Retina (tissue), 1 donor: Measurements from ENCODE around the gene PTGFRN.
"Not testable (repeated sequence)": the region's sequence is repeated elsewhere in the genome, so short reads cannot be mapped to it uniquely, and the experiment has no call there.

Experiments used
- DNase-seq: peaks from one replicate; pipeline ENCODE4 v3.0.0-alpha.2; 2016

Gene PTGFRN

DNA sequence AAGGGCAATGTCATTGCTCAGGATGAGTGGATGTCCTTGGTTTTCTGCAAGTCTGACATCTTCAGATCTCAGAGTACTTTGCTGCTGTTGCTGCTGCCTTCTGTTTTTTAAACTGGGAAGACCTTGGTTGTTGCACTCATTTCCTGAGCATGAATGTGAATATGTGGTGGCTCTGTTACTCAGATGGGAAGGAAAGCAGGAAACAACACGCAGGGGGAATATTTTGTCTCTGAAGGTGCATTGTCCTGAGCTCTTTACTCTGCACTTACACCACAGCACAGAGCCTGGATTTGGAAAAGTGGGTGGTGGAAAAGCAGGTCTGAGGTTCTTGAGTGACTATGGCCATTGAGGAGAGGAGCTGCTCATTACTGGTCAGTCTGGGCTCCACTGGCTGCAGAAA lies 36.3 kb downstream of the PTGFRN start:
- no peak for DNase-seq

DNA sequence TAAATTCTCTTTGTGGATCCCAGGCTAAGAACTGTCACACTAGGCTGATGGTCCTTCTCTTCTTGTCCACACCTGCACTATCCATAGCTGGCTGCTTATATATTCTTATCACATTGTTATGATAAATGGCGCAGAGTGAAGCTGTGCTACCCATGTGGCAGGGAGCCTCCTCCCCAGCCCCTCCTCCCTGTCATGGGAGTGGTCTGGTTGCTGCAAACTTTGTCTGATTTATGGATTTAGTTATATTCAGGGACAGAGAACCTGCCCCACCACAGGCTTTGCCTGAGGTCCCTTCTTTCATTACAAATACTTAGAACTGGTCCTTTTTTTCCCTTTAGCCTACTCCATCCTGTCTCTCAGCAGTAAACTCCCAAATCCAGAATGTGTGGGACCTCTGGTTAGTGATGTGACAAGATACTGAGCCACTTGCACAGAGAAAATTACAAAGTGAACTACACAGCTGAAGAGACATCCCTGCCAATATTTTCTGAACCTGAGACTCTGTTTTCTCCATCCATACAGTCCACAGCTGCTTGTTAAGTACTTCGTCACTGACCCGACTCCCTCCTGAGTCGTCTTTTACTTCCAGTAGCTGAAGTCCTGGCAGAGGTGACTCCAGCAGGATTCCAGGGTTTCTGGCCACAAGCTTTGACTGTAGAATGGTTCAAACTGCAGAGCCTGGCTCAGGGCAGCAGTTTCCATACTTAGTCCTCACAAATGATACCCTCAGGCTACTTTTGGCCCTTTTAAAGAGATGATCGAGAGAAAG lies 37.6 kb downstream of the PTGFRN start:
- DNase-seq: no peak

DNA sequence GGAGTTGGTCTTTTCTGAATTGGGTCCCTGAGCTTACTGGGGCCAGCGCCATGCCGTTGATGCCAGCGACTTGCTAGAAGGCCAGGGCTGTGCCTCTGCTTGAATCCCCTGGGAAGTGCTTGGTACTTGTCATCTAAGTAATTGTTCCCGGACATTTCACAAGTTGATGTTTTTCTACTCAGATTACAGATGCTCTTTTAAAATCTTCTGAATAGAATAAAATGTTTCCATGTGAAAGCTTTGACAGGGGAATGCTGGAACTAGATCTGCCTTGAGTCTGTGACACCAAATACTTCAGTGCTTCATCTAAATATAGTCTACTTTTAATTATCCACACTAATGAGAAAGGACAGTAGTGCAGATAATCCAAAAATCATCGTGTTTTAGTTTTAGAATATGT lies 38.3 kb downstream of the PTGFRN start:
- DNase-seq: no peak

DNA sequence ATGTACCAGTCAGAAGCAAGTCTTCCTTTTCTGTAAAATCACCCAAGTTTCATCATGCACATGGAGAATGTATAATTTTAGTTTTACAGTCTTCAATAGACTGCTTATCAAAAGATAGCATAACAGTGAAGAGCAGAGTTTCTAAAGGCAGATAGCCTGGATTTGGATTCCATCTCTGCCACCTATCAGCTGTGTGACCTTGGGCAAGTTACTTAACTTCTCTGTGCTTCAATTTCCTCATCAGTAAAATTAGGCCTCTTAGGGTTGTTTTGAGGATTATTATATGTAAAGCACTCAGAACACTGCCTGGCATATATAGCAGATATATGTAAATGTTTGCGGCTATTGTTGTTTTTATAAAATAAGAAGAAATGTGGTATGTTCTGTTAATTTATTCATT lies 38.9 kb downstream of the PTGFRN start:
- no peak for DNase-seq

DNA sequence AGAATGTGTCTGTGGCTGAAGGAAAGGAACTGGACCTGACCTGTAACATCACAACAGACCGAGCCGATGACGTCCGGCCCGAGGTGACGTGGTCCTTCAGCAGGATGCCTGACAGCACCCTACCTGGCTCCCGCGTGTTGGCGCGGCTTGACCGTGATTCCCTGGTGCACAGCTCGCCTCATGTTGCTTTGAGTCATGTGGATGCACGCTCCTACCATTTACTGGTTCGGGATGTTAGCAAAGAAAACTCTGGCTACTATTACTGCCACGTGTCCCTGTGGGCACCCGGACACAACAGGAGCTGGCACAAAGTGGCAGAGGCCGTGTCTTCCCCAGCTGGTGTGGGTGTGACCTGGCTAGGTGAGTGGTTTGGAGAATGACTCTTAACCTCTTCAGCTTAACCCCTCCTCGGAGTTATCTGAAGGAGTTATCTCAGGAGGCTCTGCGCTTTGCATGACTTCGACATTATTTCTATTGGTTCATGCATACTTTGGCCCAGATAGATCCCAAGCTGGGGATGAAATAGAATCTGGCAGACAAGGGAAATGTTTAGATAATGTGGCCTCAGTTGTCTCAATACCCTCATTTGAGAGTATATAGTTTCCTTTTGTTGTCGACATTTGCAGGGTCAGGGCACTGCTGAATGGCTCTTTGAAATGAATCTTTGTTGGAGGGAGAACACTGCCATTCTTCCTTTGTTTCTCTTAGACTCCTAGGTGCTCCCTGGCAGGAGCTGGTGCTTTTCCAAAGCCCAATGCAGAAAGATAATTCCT lies 39.7 kb downstream of the PTGFRN start:
- no peak for DNase-seq

DNA sequence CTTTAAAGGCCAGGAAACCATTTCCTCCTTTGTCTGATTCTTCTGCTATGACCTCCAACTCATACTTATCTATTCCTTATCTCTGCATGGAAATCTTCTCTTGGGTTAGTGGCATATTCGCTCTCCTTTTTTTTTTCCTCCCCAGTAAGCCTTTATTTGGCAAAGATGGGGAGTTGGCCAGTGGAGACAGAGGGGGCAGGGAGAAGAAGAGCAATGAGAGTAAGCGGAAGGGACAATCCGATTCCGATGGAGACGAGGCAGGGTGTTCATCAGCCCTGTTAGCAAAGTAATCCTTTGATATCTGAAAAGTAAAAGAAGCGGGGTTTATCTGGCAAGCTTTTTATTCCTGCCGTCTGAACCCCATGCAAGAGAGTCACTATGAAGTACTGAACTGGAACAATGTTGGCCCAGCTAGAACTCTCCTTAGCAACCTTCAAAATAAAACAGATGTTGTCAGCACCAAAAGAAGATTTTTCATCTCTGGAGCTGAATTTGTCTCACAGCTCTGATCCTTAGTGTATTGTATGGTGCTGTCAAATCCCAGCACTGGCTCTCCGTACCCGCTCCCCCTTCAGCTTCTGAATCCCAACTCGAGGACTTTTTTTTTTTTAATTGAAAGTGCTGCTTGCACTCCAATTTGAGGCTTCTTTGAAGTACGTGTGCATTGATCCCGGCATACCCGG lies 40.9 kb downstream of the PTGFRN start:
- peak; percentile 20 for DNase-seq

DNA sequence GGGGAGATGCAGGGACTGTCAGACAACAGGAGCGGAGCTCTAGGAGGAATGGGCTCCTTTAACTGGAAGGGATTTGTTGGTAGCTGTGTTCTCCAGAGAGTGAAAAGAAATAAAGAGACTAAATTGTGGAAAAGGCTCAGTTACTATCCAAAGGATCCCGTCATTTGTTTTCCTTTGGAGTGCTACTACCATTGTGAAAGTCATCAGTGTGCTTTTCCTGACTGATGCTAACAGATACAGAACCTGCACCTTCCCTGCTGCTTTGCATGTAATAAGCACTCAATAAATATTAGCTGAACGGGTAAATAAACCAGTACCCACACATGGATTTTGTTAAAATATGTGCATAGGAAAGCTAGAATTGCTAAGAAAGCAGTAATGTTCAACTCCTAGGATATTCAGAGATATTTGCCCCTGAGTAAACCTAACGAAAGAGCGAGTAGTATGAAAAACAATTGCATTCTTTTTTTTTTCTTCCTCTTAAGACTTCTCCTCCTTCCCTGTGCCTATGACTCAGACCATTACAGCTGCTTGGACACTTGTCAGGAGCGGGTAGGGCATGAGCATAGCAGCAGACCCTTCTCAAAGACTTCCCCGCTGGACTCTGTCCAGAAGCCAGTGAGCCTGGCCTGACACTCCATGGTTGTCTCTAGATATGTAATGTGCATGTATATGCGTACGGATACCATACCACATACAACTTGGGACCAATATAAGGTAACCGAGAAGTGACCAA lies 41.7 kb downstream of the PTGFRN start:
- no peak for DNase-seq

DNA sequence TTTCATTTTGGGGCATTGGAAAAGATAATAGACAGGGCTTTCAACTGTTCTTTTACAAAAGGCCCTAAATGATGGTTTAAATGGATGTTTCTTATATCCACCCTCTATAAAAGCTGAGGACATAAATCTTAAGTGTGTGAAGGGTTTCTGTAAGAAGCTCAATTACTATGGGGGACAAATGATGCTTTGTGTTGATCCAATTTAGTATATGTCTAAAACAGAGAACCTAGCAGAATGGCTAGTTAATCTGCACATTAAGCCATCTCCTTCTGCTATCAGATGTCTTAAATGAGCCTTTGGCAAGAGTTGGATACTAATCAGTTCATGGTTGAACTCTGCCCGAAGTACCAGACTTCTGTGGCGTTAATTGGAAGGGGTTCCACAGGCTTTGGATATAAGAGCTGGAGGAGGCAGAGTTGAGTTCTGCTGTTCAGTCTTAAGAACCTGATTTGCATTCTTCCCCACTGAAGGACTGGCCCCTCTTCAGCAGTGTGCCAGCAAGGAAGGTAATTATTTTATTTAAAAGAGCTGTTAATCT lies 43.1 kb downstream of the PTGFRN start:
- DNase-seq: no peak

DNA sequence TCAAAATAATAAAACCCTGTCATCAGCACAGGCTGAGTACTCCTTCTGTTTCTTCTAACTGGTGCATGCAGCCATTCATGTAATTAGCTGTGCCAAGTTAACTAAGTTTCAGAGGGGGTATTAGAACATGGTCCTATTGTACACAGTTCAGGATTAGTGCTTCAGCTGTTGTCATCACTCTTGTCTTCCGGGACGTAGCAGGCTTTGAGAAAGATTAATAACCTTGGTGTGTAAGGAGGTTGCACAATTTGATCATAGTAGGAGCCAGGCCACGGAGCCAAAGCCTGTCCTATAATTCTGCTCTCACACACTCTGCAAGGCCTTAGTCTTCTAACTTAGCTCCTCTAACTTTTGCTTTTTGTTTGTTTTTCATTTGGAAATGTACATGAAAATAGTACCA lies 44.7 kb downstream of the PTGFRN start:
- no peak for DNase-seq

DNA sequence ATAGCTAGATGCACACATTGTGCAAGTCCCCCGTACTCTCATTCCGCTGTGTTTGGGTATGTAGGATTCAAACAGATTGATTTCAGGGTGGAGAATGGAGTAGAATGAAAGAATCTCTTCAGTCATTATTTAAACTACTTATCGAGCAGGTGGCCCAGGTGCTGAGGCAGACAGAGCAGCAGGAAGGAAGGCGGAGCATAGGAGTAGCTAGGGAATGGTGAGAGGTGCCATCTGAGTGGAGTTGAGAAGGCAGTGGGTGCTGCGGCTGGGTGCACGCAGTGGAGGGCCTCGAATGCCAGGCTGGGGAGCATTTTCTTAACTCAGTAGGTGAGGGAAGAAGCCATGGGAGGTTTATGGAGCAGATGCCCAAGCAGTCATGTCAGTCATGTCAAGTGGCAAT lies 46.7 kb downstream of the PTGFRN start:
- DNase-seq: no peak

DNA sequence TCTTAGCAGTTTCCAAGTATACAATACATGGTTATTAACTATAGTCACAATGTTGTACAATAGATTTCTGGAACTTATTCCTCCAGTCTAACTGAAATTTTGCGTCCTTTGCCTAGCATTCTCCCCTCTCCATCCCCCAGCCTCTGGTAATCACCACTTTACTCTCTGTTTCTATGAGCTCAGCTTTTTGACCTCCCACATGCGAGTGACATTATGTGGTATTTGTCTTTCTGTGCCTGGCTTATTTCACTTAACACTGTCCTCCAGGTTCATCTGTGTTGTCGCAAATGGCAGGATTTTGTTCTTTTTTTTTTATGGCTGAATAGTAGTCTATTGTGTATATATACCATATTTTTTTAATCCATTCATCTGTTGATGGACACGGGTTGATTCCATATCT lies 47.9 kb downstream of the PTGFRN start:
- no peak for DNase-seq

DNA sequence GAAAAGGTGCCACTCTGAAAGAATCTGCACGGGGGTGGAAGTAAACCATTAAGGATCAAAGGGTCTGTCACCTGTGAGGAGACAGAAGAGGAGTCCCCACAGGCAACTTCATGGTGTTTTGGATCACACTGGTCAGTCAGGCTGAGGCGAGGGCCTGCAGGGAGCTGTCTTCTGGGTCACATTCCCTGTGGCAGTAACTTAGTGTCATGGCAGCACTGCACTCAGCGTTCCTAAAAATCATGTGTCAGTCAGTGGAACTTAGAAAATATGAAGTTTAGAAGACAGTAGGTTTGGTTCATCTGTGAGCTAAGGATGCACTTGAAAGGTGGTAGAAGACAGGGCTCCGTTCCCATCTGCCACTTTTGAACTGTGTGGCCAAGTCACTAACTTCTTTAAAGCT lies 48.4 kb downstream of the PTGFRN start:
- no peak for DNase-seq

DNA sequence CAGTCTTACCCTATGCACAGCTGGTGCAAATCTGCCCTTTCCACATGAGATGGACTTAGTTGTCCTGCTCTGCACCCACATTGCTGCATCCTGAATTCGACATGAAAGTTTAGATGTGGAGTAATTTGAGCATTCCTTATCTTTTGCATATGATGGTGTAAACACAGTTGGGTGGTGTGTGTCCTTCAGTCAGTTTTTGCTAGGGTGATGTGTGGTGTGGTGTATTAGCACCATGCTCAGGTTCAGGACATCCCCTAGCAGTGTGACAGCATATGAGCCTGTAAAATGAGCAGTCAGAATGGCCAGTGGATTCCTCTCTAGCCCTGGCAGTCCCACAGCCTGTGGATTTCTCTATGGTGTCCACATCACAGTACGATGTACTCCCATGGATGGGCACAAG lies 49.3 kb downstream of the PTGFRN start:
- DNase-seq: no peak

DNA sequence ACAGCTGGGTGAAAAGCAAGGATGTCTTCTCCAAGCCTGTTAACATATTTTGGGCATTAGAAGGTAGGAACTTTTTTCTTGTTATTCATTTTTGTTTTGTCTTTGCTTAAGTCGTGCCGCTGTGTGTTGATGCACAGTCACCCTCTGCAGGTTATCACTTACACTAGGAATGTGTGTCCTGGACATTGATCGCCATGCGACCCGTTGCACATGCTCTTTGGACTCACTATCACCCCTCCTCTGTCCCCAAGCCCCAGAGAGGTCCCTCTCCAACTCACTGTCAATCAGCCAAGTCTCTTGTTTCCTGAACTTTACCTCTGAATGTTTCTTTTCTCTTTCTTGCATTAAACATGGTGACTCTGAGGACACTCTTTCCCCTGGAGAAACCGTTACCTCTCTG lies 51.9 kb downstream of the PTGFRN start:
- no peak for DNase-seq

DNA sequence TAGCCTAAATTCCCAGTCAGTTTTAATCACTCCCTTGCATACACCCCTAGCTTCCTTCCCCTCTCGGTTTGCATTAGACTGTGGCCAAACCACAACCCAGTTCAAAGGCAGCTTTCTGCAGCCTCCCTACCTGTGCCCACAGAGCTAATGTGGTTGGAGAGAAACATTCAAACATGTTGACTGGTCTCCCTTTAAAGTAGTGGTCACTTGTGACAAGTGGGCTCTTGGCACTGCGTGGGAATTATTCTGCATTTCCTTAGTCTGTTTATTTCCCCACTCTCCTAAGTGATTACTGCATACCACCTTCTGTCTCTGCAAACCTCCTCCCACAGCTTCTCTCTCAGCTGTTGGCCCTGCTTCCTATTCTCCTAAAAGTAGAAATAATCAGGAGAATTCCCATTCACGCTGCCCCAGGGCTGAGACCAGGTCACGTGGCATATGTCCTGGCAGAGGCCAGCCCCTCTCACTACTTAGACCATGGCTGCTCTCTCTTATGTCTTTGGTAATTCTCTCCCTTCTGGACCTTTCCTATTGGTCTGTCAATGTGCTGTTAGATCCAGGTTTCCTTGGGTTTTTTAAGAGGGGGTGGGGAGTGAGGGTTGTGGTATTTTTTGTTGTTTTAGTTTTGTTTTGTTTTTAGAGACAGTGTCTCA lies 53.4 kb downstream of the PTGFRN start:
- DNase-seq: no peak

DNA sequence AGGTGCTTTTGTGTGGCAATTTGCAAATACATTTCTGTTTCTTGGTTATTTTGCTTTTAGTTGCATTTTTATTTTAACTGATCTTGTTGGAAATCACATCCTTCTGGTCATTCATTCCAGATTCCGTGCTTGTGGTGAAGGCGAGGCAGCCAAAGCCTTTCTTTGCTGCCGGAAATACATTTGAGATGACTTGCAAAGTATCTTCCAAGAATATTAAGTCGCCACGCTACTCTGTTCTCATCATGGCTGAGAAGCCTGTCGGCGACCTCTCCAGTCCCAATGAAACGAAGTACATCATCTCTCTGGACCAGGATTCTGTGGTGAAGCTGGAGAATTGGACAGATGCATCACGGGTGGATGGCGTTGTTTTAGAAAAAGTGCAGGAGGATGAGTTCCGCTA lies 57.1 kb downstream of the PTGFRN start:
- no peak for DNase-seq

DNA sequence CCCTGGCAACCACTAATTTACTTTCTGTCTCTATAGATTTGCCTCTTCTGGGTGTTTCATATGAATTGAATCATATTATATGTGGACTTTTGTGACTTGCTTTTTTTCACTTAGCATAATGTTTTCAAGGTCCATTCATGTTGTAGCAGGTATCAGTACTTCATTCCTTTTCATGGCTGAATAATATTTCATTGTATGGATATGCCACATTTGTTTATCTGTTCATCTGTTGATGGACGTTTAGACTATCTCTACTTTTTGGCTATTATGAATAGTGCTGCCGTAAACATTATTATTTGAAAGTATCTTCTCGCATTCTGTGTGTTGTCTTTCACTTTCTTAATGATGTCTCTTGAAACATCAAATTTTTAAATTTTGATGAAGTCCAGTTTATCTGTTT lies 59.0 kb downstream of the PTGFRN start:
- no peak for DNase-seq

DNA sequence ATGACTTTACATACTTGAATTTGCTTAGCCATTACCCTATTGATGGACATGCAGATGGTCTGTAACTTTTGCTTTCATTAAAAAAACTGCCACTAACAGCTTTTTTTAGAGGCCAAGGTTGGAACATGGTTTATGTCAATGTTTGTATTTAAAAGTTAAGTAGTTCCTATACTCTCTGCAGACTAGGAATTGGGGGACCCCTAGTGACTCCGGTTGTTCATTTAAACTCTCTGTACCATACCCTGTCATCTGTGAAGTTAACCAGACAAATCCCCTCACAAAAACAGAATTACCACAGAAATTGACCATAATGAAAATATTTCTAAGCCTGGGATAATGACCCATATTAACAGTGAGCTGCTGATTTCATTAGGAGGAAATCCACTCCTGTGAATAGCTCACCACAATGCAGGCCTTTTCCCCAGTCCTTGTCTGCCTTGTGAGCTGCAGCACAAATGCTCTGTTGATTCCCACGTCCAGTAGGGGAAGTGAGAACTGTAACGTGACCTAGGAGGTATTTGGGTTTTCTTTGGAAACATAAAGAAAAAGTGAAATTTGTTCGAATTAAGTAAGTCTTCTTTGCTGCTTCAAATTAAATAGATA lies 61.6 kb downstream of the PTGFRN start:
- DNase-seq: no peak

DNA sequence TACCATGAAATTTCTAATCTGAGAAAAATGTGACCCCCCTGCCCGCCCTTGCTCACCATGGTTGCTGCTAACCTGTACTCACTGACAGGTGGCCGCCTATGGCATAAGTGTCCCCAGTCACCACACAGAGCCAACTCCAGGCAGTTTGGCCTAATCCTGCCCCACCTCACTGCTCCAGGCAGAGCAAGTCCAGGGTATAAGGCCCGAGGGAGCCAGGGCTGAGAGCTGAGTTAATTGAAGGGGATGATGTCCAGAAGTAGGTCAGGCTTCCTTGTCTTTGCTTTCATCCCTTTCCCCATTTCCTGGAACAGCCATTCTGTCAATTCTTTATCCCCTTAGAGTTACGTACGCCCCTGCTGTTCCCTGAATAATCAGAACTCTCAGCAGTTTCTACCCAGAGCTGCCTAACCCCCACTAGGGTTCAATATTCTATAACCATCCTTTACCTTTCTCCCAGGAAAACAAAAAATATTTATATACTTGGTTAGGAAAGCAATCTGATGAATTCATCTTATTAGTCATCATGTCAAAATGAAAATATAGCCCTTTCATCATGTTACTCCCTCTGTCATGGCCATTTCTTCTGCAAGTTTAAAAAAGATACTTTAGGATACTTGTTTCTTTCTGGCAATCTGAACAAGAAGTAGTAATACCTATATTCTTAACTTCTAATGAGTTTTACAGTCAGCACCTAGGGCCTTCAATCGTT lies 62.4 kb downstream of the PTGFRN start:
- peak; percentile 68 for DNase-seq

DNA sequence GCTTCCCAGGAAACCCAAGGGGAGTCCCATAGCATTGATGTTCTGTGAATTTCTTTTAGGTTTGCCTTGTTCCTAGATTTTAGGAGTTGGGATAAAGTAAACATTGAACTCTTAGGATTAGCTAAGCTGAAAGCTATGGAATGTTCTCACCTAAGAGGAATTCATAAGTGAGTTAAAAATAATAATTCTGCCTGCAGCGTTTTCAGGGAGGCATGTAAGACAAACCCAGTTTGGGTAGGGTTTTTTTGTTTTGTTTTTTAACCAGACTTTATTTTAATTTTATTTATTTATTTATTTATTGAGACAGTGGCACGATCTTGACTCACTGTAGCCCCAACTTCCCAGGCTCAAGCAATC lies 62.9 kb downstream of the PTGFRN start:
- no peak for DNase-seq

DNA sequence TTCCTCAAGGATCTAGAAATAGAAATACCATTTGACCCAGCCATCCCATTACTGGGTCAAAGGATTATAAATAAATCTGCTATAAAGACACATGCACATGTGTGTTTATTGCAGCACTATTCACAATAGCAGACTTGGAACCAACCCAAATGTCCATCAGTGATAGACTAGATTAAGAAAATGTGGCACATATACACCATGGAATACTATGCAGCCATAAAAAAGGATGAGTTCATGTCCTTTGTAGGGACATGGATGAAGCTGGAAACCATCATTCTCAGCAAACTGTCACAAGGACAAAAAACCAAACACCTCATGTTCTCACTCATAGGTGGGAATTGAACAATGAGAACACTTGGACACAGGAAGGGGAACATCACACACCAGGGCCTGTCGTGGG lies 70.6 kb downstream of the PTGFRN start:
- DNase-seq: not testable (repeated sequence)
